Amniotic epithelial cell (primary cell): ENCODE measurements around the gene MCF2L2.
"Not testable (repeated sequence)": the region's sequence is repeated elsewhere in the genome, so short reads cannot be mapped to it uniquely, and the experiment has no call there.

Experiments
- DNase-seq: peaks from one replicate; pipeline ENCODE4 v3.0.0-alpha.2; 2010; ENCODE audit warnings: low read depth

The MCF2L2 gene

GRCh38 chr3:183428447-183429211, at the start of gene MCF2L2:
Gene MCF2L2 (minus strand): TSS chr3:183428619. CDS start chr3:183427977, 642 bp downstream.
- DNase-seq: no peak

DNA sequence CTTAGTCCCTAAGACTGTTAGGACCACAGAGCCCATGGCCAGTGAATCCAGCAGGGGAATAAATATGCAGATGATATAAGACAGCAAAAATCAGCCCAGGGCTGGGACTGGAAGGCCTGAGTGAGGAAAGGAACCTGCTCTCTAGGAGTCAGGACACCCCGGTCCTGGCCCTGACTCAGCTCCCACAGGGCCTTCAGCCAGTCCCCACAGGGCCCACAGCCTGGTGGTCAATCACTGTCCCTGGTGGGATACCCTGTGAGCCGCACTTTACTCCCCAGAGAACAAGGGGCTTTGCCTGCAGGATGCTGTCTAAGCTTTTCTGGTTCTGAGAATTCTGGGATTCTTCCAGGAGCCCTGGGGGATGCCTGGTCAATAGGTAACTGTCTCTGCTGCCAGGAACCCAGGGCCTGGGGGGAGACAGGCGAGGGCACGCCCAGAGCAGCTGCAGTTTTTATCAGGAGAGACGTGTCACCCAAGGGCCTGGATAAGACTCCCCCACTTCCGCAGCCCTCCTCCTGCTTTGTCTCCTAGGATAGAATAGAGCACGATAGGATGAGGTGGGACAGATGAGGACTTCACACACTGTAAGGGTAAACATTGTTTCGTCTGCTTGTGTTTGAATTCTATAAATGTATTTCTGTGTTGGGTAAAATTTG, 49.5 kb upstream of the MCF2L2 start:
- no peak for DNase-seq

DNA sequence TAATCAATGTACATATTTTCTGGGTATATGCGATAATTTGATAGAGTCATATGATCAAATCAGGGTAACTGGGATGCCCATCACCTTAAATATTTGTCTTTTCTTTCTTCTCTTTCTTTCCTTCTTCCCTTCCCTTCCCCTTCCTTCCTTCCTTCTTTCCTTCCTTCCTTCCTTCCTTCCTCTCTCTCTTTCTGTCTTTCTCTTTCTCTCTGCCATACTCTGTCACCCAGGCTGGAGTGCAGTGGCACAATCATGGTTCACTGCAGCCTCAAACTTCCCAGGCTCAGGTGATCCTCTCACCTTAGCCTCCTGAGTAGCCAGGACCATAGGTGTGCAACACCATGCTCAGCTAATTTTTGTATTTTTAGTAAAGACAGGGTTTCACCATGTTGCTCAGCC, 47.3 kb upstream of the MCF2L2 start:
- DNase-seq: not testable (repeated sequence)

DNA sequence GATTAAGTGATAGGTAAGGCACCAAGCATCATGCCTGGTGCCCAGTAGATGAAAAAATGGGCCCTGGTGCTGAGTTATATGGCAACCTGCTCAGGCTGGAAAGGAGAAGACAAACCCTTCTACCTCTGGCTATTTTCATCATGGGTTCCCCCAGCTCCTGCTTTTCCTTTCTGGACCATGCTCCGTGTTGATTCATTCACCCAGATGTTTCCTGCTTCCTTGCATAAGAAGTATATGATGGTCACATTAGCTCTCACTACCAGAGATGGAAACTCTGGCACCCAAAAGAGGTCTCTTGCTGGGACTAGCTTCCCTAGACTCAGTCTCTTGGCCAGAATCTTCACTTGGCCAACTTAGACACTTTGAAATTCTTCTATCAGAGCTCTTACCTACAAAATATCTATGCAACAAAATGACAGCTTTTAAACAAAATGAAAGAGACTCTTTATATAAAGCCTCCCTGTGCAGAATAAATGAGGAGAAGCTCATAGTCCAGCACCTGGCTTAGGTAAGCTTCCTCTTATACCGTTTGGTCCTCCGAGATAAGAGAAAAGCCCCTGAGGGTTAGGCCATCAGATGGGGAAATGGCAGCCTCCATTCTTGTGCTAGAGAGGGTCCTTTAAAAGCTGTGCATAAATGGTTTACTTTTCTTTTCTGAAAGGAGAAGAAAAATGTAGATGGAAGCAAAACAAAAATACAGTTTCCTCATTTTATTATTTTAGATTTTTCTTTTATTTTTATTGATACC, 46.8 kb upstream of the MCF2L2 start:
- no peak for DNase-seq

DNA sequence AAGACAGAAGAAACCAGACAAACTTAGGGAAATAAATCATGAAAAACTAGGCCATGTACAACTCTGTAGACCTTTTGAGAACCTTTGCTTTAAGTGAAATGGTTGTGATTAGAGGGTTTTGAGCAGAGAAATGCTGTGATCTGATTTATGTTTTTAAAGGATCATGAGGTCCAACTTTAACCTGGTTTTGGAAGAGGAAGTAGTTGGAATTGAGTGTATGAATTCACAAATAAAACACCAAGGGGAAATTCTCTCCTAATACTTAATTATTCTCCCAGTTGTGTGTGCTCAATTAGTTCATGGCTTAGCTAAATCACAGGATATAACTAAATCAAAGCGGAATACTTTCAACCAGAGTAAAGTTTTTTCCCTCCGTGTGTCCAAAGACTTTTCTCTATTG, 45.5 kb upstream of the MCF2L2 start:
- no peak for DNase-seq

GRCh38 chr3:183472155-183472554, 43.7 kb upstream of the MCF2L2 start:
- no peak for DNase-seq

DNA sequence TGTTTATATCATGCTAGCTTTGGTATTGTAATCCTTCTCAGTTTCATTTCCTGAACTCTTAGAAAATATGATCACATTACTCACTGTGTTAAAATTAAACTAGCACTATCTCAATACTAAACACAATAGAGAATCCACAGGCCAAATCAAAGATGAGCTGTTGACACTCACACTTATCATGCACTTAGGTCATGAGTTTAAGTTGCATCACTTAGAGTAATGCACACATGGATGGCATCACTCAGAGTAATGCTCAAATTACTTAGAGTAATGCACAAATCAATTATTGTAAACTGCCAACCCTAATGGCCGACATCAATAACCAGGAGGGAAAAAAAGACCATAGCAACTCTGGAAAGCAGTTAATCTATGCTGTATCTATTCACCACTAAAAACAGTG, 40.0 kb upstream of the MCF2L2 start:
- peak; percentile 31 for DNase-seq

GRCh38 chr3:183466575-183466974, 38.2 kb upstream of the MCF2L2 start:
- no peak for DNase-seq

- DNase-seq: not testable (repeated sequence)
Observed at GRCh38 chr3:183465710-183466109, 37.3 kb upstream of the MCF2L2 start.

DNA sequence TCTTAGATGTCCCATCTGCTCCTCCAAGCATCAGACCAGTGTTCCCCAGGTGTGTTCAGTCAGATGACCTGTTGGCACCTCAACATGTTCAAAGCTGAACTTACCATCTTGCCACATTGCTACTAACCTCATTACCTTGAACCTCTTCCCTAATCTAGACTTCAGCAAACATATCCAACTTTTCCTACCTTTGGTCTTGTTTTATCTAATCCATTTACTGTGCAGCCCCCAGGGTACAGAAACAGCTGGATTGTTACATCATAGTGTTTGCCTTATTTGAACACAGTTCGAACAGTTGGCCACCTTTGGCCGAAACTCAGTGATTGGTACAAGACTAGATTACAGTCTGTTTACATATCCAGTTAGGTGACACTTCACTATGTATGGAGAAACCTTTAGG, 36.1 kb upstream of the MCF2L2 start:
- no peak for DNase-seq

- peak; percentile 41 for DNase-seq
Observed at GRCh38 chr3:183460081-183461055, 31.9 kb upstream of the MCF2L2 start.

DNA sequence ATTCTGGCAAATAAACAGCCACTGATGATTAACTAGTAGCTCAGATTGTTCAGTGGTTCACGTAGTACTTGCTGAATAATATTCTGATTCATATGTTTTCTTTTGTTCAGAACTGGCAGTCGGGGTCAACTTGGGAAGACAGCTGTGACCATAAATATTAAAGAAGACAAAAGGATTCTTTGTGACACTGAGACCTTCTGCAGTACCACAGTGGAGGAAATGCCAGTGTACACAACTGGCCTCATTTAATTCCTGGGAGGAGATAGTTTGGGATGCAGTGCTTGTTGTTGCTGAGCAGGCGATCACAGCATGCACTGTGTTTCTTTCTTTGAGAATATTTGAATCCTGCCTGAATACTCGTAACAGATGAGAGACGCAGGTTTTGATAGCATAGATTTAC, 26.7 kb upstream of the MCF2L2 start:
- DNase-seq: peak; percentile 47

DNA sequence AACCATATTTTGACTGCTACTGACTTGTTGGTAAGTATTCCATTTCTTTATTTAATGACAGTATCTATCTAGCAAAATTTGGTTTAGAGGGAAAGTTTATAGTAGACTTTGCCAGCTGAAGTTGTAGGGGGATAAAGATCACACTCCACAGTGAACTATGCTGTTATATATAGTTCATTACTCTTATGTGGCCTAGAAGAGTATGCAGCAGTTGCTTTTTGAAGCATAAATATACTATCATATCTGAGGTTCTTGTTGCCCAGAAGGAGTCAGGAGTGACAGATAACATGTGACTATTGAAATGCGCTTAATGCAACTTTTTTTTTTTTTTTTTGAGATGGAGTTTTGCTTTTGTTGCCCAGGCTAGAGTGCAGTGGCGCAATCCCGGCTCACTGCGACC, 25.6 kb upstream of the MCF2L2 start:
- no peak for DNase-seq

DNA sequence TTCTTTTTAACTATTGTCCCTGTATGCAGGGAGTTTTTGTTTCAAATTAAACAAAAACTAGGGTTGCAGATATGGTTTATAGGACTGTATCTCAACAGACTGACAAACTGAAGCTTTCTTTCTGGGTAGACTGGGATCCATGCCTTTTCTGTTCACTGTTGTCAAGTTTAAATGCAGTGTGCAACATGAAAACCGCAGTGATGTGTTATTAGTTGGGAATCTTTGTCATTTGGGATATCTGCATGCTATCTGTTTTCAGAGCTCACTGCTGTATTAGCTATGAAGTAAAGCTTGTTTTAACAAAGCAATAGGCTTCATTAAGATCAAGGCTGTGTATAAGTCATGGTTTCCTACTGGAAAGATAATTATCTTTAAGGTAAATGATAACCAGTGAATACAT, 21.4 kb upstream of the MCF2L2 start:
- peak; percentile 16 for DNase-seq

DNA sequence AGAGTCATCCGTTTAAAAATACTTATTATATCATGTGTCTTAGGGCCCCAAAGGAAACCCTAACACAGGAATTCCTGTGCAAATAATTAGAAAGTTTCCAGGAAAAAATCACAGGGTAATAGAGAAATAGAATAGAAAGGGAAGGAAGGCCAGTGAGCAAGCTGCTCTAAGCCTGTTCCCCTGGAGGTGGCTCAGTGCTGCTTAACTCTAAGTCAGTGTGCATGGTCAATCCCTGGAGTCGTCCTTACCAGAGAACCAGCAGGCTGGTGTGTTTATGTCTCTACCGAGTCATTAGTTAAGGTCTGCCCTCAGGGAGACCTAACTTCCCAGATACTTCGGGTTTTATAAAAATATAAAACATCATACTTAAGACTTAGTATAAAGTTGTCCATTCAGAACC, 21.0 kb upstream of the MCF2L2 start:
- DNase-seq: peak; percentile 27

DNA sequence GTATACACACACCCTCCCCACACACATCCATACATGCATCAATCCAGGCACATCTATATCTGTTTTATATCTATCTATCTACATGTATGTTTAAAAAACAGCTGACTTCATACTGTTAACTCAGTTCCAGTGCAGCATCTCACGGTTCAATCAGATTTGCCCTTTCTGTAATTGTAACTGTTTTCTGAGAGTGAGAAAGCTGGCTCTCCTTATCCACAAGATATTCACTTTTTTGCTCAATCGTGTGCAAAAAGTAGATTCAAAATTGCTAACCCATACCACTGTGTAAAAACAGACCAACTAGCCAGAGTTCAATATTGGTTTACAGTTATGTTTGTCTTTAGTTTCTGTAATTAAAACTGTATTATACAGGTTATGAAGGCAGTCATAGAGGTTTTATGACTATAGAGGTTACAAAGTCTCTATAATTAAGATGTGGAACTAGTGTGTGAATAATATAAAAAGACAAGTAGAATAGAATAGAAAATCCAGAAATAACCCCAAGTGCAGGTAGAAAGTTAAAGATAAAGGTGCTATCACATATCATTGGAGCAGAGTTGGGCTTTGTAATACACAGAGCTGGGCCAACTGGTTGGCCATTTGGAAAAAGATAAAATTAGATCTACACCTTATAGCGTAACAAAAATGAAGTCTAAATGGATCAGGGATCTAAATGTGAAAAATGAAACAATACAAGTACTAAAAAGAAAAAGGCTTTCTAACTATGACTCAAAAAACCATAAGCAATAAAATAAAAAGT, 20.1 kb upstream of the MCF2L2 start:
- no peak for DNase-seq

- peak; percentile 69 for DNase-seq
Observed at GRCh38 chr3:183447206-183448001, 19.0 kb upstream of the MCF2L2 start.

DNA sequence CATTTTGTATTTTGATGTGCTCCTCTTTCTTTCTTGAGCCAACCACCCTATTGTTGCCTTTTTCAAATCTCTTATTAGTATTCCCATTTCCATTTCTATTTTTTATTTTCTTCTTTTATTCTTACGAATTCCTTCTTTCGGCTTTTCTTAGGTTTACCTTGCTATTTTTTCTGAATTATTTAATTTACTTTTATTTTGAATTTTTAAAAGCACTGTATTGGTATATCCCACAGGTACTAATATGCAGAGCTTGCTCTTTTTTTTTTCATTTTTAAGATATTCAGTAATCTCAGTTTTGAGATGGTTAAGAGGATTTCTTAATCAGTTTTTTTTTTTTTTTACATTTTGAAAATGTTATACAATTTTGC, 18.4 kb upstream of the MCF2L2 start:
- DNase-seq: no peak

DNA sequence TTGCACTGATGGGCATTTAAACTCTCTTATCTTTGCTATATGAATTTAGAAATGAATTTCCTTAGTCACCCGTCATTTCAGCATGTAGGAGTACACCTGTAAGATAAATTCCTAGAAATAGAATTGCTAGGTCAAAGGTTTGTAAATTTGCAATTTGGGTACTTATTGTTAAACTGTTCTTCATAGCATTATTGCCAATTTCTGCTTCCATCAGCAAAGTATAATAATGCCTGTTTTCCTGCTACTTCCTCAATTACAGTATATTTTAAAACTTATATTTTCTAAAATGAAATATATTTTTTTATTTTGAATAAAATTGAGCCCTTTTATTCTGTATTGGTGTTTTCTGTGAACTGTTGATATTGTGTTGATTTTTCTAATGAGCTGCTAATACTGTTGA, 16.3 kb upstream of the MCF2L2 start:
- no peak for DNase-seq
